Measurements from ENCODE around the gene LPIN2. TPM values are rescaled to one million over a fixed set of nuclear protein-coding genes. Genes with fewer than 3 reads are reported as not detected.
A peak's percentile ranks its signal among the peaks of the same experiment; 100 is the strongest.

The LPIN2 gene
- total and polyA plus RNA-seq, 2 of the 13 experiments (the other 11 are each of a cell fraction or from before 2014, with no cell fraction given), result 46.0 to 119 TPM

DNA sequence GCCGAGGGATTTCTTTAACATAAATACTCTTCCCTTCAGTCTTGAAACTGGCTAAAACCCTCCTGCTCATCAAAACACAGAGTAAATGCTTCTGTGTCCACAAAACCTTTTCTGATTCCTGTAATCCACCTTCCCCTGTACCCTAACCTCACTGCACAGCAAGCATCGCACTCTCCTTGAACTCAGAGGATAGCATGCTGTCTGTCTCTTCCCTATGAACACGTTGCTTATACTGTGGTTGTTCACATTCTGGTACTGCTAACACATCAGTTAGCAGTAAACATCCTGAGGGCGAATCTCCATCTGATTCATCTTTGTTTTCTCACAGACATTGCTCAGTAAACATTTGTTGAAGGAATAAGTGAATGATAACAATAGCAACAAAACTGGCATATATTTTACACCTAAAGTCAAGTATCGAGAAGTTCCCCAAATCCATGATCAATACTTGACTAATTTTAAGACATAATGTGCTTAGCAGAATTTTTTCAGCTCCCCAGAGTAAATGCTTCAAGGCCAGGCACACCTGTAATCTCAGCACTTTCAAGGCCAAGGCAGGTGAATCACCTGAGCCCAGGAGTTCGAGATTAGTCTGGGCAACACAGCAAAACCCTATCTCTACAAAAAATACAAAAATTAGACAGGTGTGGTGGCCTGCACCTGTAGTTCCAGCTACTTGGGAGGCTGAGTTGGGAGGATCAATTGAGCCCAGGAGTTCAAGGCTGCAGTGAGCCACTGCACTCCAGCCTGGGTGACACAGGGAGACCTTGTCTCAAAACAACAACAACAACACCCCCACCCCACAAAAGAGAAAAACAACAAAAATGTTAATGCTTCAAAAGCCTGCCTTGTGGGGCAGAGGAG is 45.6 kb upstream of the LPIN2 start (continued):
- TF ChIP-seq NR3C1 (CRISPR knock-in tag; IDR thresholded peaks at IDR 0.05) (no peak), ZNF367 (CRISPR knock-in tag; IDR thresholded peaks at IDR 0.05; ENCODE audit: borderline replicate concordance) (no peak), MAFG (CRISPR knock-in tag; IDR thresholded peaks at IDR 0.05) (no peak), CREM (IDR thresholded peaks at IDR 0.05) (peak; percentile 73), CREM (CRISPR knock-in tag; IDR thresholded peaks at IDR 0.05) (no peak), ZNF788 (CRISPR knock-in tag; IDR thresholded peaks at IDR 0.05; ENCODE audit: borderline replicate concordance) (no peak), PTBP1 (IDR thresholded peaks at IDR 0.05; ENCODE audit: low read depth, low read length, poor library complexity, severe bottlenecking) (no peak), HNRNPK (IDR thresholded peaks at IDR 0.05; ENCODE audit: low read depth, low read length, poor library complexity, severe bottlenecking) (no peak), SCMH1 (CRISPR knock-in tag; IDR thresholded peaks at IDR 0.05; ENCODE audit: borderline replicate concordance) (no peak), ZNF496 (CRISPR knock-in tag; IDR thresholded peaks at IDR 0.05; ENCODE audit: insufficient replicate concordance) (no peak), MXD4 (CRISPR knock-in tag; IDR thresholded peaks at IDR 0.05) (no peak), PRMT3 (CRISPR knock-in tag; IDR thresholded peaks at IDR 0.05; ENCODE audit: borderline replicate concordance, low read depth) (no peak), ZNF44 (CRISPR knock-in tag; IDR thresholded peaks at IDR 0.05) (no peak), HNF4A (CRISPR knock-in tag; IDR thresholded peaks at IDR 0.05) (peak; percentile 63), RBM39 (IDR thresholded peaks at IDR 0.05; ENCODE audit: low read depth, low read length, poor library complexity, severe bottlenecking) (no peak), SP2 (CRISPR knock-in tag; IDR thresholded peaks at IDR 0.05) (no peak)
- TF ChIP-seq, protein P1, sequence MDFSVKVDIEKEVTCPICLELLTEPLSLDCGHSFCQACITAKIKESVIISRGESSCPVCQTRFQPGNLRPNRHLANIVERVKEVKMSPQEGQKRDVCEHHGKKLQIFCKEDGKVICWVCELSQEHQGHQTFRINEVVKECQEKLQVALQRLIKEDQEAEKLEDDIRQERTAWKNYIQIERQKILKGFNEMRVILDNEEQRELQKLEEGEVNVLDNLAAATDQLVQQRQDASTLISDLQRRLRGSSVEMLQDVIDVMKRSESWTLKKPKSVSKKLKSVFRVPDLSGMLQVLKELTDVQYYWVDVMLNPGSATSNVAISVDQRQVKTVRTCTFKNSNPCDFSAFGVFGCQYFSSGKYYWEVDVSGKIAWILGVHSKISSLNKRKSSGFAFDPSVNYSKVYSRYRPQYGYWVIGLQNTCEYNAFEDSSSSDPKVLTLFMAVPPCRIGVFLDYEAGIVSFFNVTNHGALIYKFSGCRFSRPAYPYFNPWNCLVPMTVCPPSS (IDR thresholded peaks at IDR 0.05), result no peak
- TF ChIP-seq, protein P2, sequence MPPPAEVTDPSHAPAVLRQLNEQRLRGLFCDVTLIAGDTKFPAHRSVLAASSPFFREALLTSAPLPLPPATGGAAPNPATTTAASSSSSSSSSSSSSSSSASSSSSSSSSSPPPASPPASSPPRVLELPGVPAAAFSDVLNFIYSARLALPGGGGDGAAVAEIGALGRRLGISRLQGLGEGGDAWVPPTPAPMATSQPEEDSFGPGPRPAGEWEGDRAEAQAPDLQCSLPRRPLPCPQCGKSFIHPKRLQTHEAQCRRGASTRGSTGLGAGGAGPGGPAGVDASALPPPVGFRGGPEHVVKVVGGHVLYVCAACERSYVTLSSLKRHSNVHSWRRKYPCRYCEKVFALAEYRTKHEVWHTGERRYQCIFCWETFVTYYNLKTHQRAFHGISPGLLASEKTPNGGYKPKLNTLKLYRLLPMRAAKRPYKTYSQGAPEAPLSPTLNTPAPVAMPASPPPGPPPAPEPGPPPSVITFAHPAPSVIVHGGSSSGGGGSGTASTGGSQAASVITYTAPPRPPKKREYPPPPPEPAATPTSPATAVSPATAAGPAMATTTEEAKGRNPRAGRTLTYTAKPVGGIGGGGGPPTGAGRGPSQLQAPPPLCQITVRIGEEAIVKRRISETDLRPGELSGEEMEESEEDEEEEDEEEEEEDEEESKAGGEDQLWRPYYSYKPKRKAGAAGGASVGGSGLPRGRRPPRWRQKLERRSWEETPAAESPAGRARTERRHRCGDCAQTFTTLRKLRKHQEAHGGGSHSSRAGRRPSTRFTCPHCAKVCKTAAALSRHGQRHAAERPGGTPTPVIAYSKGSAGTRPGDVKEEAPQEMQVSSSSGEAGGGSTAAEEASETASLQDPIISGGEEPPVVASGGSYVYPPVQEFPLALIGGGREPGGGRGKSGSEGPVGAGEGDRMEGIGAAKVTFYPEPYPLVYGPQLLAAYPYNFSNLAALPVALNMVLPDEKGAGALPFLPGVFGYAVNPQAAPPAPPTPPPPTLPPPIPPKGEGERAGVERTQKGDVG (CRISPR knock-in tag; IDR thresholded peaks at IDR 0.05; ENCODE audit: borderline replicate concordance), result no peak
- TF ChIP-seq, protein P3, sequence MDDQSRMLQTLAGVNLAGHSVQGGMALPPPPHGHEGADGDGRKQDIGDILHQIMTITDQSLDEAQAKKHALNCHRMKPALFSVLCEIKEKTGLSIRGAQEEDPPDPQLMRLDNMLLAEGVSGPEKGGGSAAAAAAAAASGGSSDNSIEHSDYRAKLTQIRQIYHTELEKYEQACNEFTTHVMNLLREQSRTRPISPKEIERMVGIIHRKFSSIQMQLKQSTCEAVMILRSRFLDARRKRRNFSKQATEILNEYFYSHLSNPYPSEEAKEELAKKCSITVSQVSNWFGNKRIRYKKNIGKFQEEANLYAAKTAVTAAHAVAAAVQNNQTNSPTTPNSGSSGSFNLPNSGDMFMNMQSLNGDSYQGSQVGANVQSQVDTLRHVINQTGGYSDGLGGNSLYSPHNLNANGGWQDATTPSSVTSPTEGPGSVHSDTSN (CRISPR knock-in tag; IDR thresholded peaks at IDR 0.05; ENCODE audit: borderline replicate concordance), result no peak
- TF ChIP-seq, protein P4, sequence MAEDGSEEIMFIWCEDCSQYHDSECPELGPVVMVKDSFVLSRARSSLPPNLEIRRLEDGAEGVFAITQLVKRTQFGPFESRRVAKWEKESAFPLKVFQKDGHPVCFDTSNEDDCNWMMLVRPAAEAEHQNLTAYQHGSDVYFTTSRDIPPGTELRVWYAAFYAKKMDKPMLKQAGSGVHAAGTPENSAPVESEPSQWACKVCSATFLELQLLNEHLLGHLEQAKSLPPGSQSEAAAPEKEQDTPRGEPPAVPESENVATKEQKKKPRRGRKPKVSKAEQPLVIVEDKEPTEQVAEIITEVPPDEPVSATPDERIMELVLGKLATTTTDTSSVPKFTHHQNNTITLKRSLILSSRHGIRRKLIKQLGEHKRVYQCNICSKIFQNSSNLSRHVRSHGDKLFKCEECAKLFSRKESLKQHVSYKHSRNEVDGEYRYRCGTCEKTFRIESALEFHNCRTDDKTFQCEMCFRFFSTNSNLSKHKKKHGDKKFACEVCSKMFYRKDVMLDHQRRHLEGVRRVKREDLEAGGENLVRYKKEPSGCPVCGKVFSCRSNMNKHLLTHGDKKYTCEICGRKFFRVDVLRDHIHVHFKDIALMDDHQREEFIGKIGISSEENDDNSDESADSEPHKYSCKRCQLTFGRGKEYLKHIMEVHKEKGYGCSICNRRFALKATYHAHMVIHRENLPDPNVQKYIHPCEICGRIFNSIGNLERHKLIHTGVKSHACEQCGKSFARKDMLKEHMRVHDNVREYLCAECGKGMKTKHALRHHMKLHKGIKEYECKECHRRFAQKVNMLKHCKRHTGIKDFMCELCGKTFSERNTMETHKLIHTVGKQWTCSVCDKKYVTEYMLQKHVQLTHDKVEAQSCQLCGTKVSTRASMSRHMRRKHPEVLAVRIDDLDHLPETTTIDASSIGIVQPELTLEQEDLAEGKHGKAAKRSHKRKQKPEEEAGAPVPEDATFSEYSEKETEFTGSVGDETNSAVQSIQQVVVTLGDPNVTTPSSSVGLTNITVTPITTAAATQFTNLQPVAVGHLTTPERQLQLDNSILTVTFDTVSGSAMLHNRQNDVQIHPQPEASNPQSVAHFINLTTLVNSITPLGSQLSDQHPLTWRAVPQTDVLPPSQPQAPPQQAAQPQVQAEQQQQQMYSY (CRISPR knock-in tag; IDR thresholded peaks at IDR 0.05), result no peak

Measured in HepG2 (cell line).